ENCODE data around the gene ADM5.

Gene ADM5, protein sequence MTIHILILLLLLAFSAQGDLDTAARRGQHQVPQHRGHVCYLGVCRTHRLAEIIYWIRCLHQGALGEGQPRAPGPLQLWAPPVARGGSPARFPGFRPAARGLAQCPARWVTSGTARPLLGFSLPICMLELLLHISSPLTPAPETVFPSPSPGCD

DNA sequence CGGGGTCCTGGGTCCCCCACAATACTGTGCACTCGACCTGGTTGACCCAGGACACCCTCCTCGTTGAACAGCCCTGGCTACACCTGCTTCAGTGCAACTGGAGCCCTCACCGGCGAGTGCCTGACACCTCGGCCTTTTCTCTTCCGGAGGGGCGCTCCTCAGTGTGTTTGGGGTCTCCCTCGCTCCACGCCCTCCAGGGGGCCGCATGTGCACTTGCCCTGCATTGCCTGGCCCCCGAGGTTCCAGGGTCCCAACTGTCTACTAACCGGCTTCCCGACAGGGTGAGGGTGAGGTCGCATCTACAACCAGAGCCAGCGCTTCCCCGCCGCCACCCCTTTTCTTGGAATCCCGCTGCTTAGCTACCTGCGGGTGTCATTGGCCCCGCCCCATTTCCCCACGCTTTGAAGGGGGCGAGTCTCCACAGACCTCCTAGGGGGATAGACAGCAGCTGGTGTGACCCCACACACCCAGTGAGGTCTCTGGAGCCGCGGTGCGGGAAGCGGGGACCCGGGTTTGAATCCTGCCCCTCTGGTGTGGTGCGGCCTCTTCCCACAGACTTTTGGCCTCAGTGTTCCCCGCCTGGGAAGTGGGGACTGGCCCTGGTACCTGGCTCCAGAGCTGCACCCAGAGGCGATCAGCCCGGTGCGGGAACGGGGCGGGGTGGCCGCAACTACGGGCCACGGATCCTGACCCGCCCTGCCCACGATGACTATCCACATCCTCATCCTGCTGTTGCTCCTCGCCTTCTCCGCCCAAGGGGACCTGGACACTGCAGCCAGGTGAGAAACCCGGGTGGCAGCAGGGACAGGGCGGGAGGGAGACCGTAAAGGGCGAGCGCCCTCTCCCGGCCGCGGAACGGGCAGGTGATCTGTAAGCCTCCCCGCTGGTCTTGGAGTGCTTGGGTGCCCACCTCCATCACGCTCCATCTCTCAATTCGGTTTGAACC is at the start of gene ADM5:
Gene ADM5, plus strand, starts transcription at position 462 of the 946 bp plus-strand sequence. Its CDS starts 244 bp downstream, at position 706.
- Mint-ChIP-seq H3K9me3 (no peaks in the 10 kb centered on the region), H3K4me3 (peak within 1 kb of the TSS; percentile 60), H3K27me3 (peaks cover 21% of the 10 kb centered on the region), H3K27ac (peak within 1 kb of the TSS; percentile 52), H3K36me3 (ENCODE audit: low read depth) (peaks cover 27% of the 10 kb centered on the region), H3K4me1 (peaks cover 27% of the 10 kb centered on the region)
- DNase-seq (peak; percentile 64), ATAC-seq (peak; percentile 26)

- Mint-ChIP-seq H3K4me1 (peaks cover 46% of the 10 kb centered on the region), H3K27ac (peak within 1 kb of the TSS; percentile 99), H3K4me3 (peak within 1 kb of the TSS; percentile 98), H3K9me3 (no peaks in the 10 kb centered on the region), H3K36me3 (ENCODE audit: low read depth) (peaks cover 11% of the 10 kb centered on the region), H3K27me3 (peaks cover 2% of the 10 kb centered on the region)
- DNase-seq, result peak; percentile 100
- ATAC-seq, result peak; percentile 82
Measured at GRCh38 chr19:49640113-49640898, 49.1 kb upstream of the ADM5 start, which contains the start of gene RRAS. TSS of gene RRAS (minus strand) at chr19:49640143. CDS start at chr19:49640098, 45 bp downstream.

GRCh38 chr19:49641688-49642491 is 47.5 kb upstream of the ADM5 start, which contains the start of gene SCAF1:
TSS of gene SCAF1 (plus strand) at chr19:49642209. CDS start at chr19:49645027, 2,818 bp downstream.
- Mint-ChIP-seq H3K27me3 (peaks cover 2% of the 10 kb centered on the region), H3K27ac (peak within 1 kb of the TSS; percentile 99), H3K4me1 (peaks cover 47% of the 10 kb centered on the region), H3K36me3 (ENCODE audit: low read depth) (peaks cover 15% of the 10 kb centered on the region), H3K9me3 (no peaks in the 10 kb centered on the region), H3K4me3 (peak within 1 kb of the TSS; percentile 98)
- ATAC-seq (peak; percentile 55), DNase-seq (peak; percentile 99)

- Mint-ChIP-seq H3K36me3 (ENCODE audit: low read depth) (peaks cover 20% of the 10 kb centered on the region), H3K9me3 (no peaks in the 10 kb centered on the region), H3K4me3 (peak overlapping the region; percentile 98), H3K27ac (peak overlapping the region; percentile 91), H3K4me1 (peaks cover 47% of the 10 kb centered on the region), H3K27me3 (peaks cover 2% of the 10 kb centered on the region)
- ATAC-seq (no peak), DNase-seq (no peak)
Measured at GRCh38 chr19:49642492-49643035, 46.8 kb upstream of the ADM5 start.

DNA sequence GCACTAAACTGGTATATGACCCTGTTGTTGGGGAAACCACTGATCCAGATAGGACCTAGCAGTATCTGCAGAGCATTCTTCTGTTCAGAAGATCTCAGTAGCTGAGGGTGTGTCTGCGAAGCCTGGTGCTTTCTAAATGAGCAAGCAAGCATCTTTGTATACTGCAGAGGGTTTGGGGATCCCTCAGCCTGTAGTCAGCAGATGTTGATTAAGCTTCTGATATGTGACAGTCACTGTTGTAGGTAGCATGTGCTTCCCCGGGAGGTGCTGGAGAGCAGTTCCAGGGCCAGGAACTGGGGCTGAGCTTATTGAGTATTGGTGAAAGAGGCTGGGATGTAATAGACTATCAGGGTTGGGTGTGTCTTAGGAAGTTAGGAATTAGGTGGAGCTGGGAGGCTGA is 45.9 kb upstream of the ADM5 start:
- Mint-ChIP-seq H3K36me3 (ENCODE audit: low read depth) (peaks cover 20% of the 10 kb centered on the region), H3K27me3 (peaks cover 2% of the 10 kb centered on the region), H3K27ac (peak overlapping the region; percentile 91), H3K4me3 (peak overlapping the region; percentile 98), H3K4me1 (peaks cover 42% of the 10 kb centered on the region), H3K9me3 (no peaks in the 10 kb centered on the region)
- ATAC-seq (no peak), DNase-seq (peak; percentile 11)

DNA sequence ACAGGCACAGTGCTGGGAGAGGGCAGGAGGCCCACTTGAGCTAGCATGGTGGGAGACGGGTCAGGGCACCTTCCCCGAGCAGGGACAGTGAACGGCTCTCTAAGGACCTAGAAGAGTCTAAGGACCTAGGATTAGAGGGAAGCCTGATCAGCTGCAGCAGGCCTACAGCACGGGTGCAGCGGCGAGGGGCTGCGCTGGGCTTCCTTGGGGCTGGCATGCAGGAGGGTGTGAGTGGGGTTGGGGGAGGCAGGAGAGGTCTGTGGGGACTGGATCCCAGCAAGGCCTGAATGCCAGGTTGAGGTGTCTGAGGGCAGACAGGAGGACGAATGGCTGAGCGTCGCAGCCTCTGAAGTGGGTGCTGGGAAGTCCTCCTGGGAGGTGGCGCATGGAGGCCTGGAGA is 43.8 kb upstream of the ADM5 start:
- Mint-ChIP-seq H3K4me3 (no peak overlapping the region), H3K27ac (no peak overlapping the region)
- no peak for ATAC-seq

GRCh38 chr19:49645995-49646394 is 43.4 kb upstream of the ADM5 start:
- H3K4me3 Mint-ChIP-seq, result no peak overlapping the region

More for the DNA sequence above, 43.8 kb upstream of the ADM5 start:
- Mint-ChIP-seq H3K9me3 (no peaks in the 10 kb centered on the region), H3K36me3 (ENCODE audit: low read depth) (peaks cover 24% of the 10 kb centered on the region), H3K27me3 (peaks cover 2% of the 10 kb centered on the region), H3K4me1 (peaks cover 31% of the 10 kb centered on the region)
- no peak for DNase-seq

DNA sequence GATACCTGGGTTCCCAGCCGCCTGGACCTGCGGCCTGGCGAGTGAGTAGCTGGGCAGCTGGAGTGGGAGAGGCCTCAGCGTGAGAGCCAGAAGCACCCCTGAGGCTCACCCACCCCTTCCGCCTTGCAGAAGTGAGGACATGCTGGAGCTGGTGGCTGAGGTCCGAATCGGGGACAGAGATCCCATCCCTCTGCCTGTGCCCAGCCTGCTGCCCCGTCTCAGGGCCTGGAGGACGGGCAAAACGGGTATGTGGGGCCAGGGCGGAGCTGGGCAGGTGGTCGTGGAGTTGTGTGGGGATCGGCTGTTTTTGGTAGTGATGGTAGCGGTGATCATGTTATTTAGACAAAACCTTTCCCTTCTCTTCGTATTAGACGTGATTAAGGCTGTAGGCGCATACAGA is 42.8 kb upstream of the ADM5 start:
- no peak overlapping the region for H3K4me3 Mint-ChIP-seq
- DNase-seq, result no peak
- no peak overlapping the region for H3K27ac Mint-ChIP-seq
- no peak for ATAC-seq
- peaks cover 28% of the 10 kb centered on the region for H3K4me1 Mint-ChIP-seq
- peaks cover 2% of the 10 kb centered on the region for H3K27me3 Mint-ChIP-seq
- H3K36me3 Mint-ChIP-seq (ENCODE audit: low read depth), result peaks cover 23% of the 10 kb centered on the region
- no peaks in the 10 kb centered on the region for H3K9me3 Mint-ChIP-seq

More at GRCh38 chr19:49645995-49646394, 43.4 kb upstream of the ADM5 start:
- H3K9me3 Mint-ChIP-seq, result no peaks in the 10 kb centered on the region
- peaks cover 24% of the 10 kb centered on the region for H3K36me3 Mint-ChIP-seq (ENCODE audit: low read depth)
- no peak for DNase-seq
- no peak overlapping the region for H3K27ac Mint-ChIP-seq
- ATAC-seq, result no peak
- peaks cover 2% of the 10 kb centered on the region for H3K27me3 Mint-ChIP-seq
- peaks cover 29% of the 10 kb centered on the region for H3K4me1 Mint-ChIP-seq

DNA sequence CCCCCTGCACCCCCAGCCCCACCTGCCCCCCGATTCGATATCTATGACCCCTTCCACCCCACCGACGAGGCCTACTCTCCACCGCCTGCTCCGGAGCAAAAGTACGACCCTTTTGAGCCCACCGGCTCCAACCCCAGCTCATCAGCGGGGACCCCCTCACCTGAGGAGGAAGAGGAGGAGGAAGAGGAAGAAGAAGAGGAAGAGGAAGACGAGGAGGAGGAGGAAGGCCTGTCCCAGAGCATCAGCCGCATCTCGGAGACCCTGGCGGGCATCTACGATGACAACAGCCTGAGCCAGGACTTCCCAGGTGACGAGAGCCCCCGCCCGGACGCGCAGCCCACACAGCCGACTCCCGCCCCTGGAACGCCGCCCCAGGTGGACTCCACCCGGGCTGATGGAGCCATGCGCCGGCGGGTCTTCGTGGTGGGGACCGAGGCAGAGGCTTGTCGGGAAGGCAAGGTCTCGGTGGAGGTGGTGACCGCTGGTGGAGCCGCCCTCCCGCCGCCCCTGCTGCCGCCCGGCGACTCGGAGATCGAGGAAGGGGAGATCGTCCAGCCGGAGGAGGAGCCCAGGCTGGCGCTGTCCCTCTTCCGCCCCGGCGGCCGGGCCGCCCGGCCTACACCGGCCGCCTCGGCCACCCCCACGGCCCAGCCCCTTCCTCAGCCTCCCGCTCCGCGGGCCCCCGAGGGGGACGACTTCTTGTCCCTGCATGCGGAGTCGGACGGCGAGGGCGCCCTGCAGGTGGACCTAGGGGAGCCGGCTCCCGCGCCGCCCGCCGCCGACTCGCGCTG is 38.2 kb upstream of the ADM5 start:
- ATAC-seq (no peak), DNase-seq (no peak)
- Mint-ChIP-seq H3K4me3 (no peak overlapping the region), H3K4me1 (no peaks in the 10 kb centered on the region), H3K27ac (no peak overlapping the region), H3K27me3 (no peaks in the 10 kb centered on the region), H3K36me3 (ENCODE audit: low read depth) (peaks cover 26% of the 10 kb centered on the region), H3K9me3 (no peaks in the 10 kb centered on the region)

DNA sequence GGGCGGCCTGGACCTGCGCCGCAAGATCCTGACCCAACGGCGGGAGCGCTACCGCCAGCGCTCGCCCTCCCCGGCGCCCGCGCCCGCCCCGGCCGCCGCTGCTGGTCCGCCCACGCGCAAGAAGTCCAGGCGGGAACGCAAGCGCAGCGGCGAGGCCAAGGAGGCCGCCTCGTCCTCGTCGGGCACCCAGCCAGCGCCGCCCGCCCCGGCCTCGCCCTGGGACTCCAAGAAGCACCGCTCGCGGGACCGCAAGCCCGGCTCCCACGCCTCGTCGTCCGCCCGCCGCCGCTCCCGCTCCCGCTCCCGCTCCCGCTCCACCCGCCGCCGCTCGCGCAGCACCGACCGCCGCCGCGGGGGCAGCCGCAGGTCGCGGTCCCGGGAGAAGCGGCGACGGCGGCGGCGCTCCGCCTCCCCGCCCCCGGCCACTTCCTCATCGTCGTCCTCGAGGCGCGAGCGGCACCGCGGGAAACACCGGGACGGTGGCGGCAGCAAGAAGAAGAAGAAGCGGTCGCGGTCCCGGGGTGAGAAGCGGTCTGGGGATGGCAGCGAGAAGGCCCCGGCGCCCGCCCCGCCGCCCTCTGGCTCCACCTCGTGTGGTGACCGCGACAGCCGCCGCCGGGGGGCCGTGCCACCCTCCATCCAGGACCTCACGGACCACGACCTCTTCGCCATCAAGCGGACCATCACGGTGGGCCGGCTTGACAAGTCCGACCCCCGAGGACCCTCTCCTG is 37.4 kb upstream of the ADM5 start:
- Mint-ChIP-seq H3K36me3 (ENCODE audit: low read depth) (peaks cover 26% of the 10 kb centered on the region), H3K27ac (no peak overlapping the region)
- ATAC-seq, result no peak

DNA sequence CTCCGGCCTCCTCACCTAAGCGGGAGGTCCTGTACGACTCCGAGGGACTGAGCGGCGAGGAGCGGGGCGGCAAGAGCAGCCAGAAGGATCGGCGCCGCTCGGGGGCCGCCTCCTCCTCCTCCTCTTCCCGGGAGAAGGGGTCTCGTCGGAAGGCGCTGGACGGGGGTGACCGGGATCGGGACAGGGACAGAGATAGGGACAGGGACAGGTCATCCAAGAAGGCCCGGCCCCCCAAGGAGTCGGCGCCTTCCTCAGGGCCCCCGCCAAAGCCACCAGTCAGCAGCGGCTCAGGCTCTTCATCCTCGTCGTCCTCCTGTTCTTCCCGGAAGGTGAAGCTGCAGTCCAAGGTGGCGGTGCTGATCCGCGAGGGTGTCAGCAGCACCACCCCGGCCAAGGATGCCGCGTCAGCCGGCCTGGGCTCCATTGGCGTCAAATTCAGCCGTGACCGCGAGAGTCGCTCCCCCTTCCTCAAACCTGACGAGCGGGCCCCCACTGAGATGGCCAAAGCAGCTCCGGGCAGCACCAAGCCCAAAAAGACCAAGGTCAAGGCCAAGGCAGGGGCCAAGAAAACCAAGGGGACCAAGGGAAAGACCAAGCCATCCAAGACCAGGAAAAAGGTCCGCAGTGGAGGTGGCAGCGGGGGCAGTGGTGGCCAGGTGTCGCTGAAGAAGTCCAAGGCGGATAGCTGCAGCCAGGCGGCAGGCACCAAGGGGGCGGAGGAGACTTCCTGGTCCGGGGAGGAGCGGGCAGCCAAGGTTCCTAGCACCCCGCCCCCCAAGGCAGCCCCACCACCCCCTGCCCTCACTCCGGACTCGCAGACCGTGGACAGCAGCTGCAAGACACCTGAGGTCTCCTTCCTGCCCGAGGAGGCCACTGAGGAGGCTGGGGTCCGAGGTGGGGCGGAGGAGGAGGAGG is 36.6 kb upstream of the ADM5 start:
- H3K36me3 Mint-ChIP-seq (ENCODE audit: low read depth), result peaks cover 25% of the 10 kb centered on the region
- no peaks in the 10 kb centered on the region for H3K9me3 Mint-ChIP-seq
- no peak for ATAC-seq
- no peak overlapping the region for H3K27ac Mint-ChIP-seq
- no peak for DNase-seq
- H3K4me1 Mint-ChIP-seq, result no peaks in the 10 kb centered on the region
- H3K4me3 Mint-ChIP-seq, result no peak overlapping the region
- H3K27me3 Mint-ChIP-seq, result no peaks in the 10 kb centered on the region

More for the DNA sequence above, 37.4 kb upstream of the ADM5 start:
- H3K9me3 Mint-ChIP-seq, result no peaks in the 10 kb centered on the region
- H3K4me3 Mint-ChIP-seq, result no peak overlapping the region
- H3K27me3 Mint-ChIP-seq, result no peaks in the 10 kb centered on the region
- H3K4me1 Mint-ChIP-seq, result no peaks in the 10 kb centered on the region
- no peak for DNase-seq

DNA sequence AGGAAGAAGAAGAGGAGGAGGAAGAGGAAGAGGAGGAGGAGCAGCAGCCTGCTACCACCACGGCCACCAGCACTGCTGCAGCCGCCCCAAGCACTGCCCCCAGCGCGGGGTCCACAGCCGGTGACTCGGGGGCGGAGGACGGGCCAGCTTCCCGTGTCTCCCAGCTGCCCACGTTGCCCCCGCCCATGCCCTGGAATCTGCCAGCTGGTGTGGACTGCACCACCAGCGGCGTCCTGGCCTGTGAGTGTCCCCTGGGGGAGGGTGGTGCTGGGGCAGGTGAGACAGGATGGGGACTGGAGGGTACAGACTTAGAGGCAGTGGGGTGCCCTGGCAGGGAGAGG is 36.0 kb upstream of the ADM5 start:
- ATAC-seq (no peak), DNase-seq (no peak)
- Mint-ChIP-seq H3K27me3 (no peaks in the 10 kb centered on the region), H3K9me3 (no peaks in the 10 kb centered on the region), H3K4me1 (no peaks in the 10 kb centered on the region), H3K4me3 (no peak overlapping the region), H3K27ac (no peak overlapping the region), H3K36me3 (ENCODE audit: low read depth) (peaks cover 25% of the 10 kb centered on the region)
